HCT116 (cell line): ENCODE data around the gene CTIF. TPM values are rescaled to one million over a fixed set of nuclear protein-coding genes. Genes with fewer than 3 reads are reported as not detected.

Experiments
- ATAC-seq: fragments of 200-7000 bp; cut with Tn5 transposase; 2 replicates; pipeline ENCODE4 v1.9.1; 2020; ENCODE audit warnings: mild to moderate bottlenecking, moderate library complexity
- BruUV-seq: library from RNA; stranded (reverse); fragments of 400-500 nt; replicated peaks from 2 replicates; lab custom pipeline; 2021; lab: Mats Ljungman, UMichigan
- CTCF ChIA-PET: fragments of 300-600 bp; sonication (Branson Sonifier 250); formaldehyde crosslinking; loops from one replicate; lab custom pipeline; 2021; ENCODE audit warnings: antibody characterized with exemption; lab: Charles Lee
- POLR2A ChIA-PET: fragments of 300-600, 350-600 bp; sonication (Branson Sonifier 250); formaldehyde crosslinking; loops from one replicate; lab custom pipeline; 2021; ENCODE audit warnings: antibody characterized with exemption; lab: Charles Lee
- RAD21 ChIA-PET, 2 experiments: fragments of 300-600 bp; sonication (Branson Sonifier 250); formaldehyde crosslinking; loops; one replicate each; lab custom pipeline; 2023; ENCODE audit warnings: low total read pairs in 2 of 2; ENCODE audit not compliant: uncharacterized antibody in 2 of 2, unreplicated experiment in 2 of 2, low non-redundant PET in 1 of 2; lab: Charles Lee
- DNase-seq: peaks from one replicate; pipeline ENCODE4 v3.0.0-alpha.2; 2010; ENCODE audit warnings: low read depth, low spot score
- H2AFZ ChIP-seq: fragments of 200-600 bp; shearing (Covaris generic), sonication (generic); 2 replicates; pipeline ENCODE4 v1.6.1; 2017; ENCODE audit warnings: low read depth, mixed run types, mixed read lengths, antibody characterized with exemption, low read length; ENCODE audit not compliant: poor library complexity, severe bottlenecking
- H3K27ac ChIP-seq: 2 replicates; pipeline ENCODE4 v1.5.1; 2012; ENCODE audit warnings: low read depth, low read length
- H3K27me3 ChIP-seq: fragments of 200-600 bp; sonication (generic); 2 replicates; pipeline ENCODE4 v1.6.1; 2016; ENCODE audit warnings: mixed run types, low read length, mixed read lengths; ENCODE audit not compliant: insufficient read depth
- H3K36me3 ChIP-seq, 2 experiments: fragments of 200-500 bp in 1 of 2; fragments of 200-600 bp in 1 of 2; sonication (Bioruptor generic) in 1 of 2; sonication (generic) in 1 of 2; 2 replicates each; pipeline versions ENCODE4 v1.5.1 to v1.6.1; 2014 to 2016; ENCODE audit warnings: low read length in 2 of 2, inconsistent platforms in 1 of 2, mixed read lengths in 1 of 2, mixed run types in 1 of 2; ENCODE audit not compliant: insufficient read depth in 2 of 2, control insufficient read depth in 1 of 2
- H3K4me1 ChIP-seq, 2 experiments: fragments of 200-600 bp in 1 of 2; sonication (generic) in 1 of 2; 2 replicates each; pipeline versions ENCODE4 v1.5.1 to v1.6.1; 2012 to 2017; ENCODE audit warnings: low read length in 2 of 2, inconsistent platforms in 1 of 2, mild to moderate bottlenecking in 1 of 2, mixed read lengths in 1 of 2, mixed run types in 1 of 2, moderate library complexity in 1 of 2; ENCODE audit not compliant: insufficient read depth in 2 of 2, control insufficient read depth in 1 of 2
- H3K4me2 ChIP-seq: fragments of 200-600 bp; sonication (generic); 2 replicates; pipeline ENCODE4 v1.6.1; 2017; ENCODE audit warnings: mixed run types, low read length, mixed read lengths
- H3K4me3 ChIP-seq, 2 experiments: fragments of 200-600 bp in 1 of 2; sonication (generic) in 1 of 2; replicated peaks in 1 of 2; 2 replicates each; pipeline ENCODE4 v1.5.1; 2011 to 2016; ENCODE audit warnings: low read length in 2 of 2, control low read depth in 1 of 2, low read depth in 1 of 2, mild to moderate bottlenecking in 1 of 2, mixed read lengths in 1 of 2, mixed run types in 1 of 2
- H3K79me2 ChIP-seq: fragments of 200-600 bp; sonication (generic); 2 replicates; pipeline ENCODE4 v1.6.1; 2017; ENCODE audit warnings: mild to moderate bottlenecking, mixed run types, low read length, moderate library complexity, mixed read lengths; ENCODE audit not compliant: insufficient read depth
- H3K9ac ChIP-seq: fragments of 200-600 bp; sonication (generic); 2 replicates; pipeline ENCODE4 v1.6.1; 2016; ENCODE audit warnings: low read length, mixed read lengths
- H3K9me2 ChIP-seq: fragments of 200-600 bp; sonication (generic), shearing (Covaris generic); 2 replicates; pipeline ENCODE4 v1.6.1; 2017; ENCODE audit warnings: mixed run types, mild to moderate bottlenecking, moderate library complexity; ENCODE audit not compliant: insufficient read depth
- H3K9me3 ChIP-seq, 2 experiments: fragments of 200-500 bp in 1 of 2; fragments of 200-600 bp in 1 of 2; sonication (Bioruptor generic) in 1 of 2; sonication (generic) in 1 of 2; 2 replicates each; pipeline ENCODE4 v1.6.1; 2014 to 2017; ENCODE audit warnings: low read length in 2 of 2, mixed read lengths in 2 of 2, inconsistent platforms in 1 of 2, low read depth in 1 of 2, mild to moderate bottlenecking in 1 of 2, mixed run types in 1 of 2, moderate library complexity in 1 of 2; ENCODE audit not compliant: control insufficient read depth in 1 of 2, insufficient read depth in 1 of 2
- H4K20me1 ChIP-seq: fragments of 200-600 bp; sonication (generic), shearing (Covaris generic); 2 replicates; pipeline ENCODE4 v1.6.1; 2017; ENCODE audit warnings: mixed run types, mild to moderate bottlenecking, moderate library complexity; ENCODE audit not compliant: insufficient read depth
- CBX3 ChIP-seq: IDR thresholded peaks from 2 replicates; pipeline ENCODE4 v1.6.1; 2012; ENCODE audit warnings: low read depth
- CEBPB ChIP-seq: IDR thresholded peaks from 2 replicates; pipeline ENCODE4 v1.6.1; 2012; ENCODE audit warnings: low read depth
- EGR1 ChIP-seq: IDR thresholded peaks from 2 replicates; pipeline ENCODE4 v1.6.1; 2012; ENCODE audit warnings: low read depth
- EZH2phosphoT487 ChIP-seq: fragments of 200-600 bp; IDR thresholded peaks from 2 replicates; pipeline ENCODE4 v1.6.1; 2018; ENCODE audit warnings: antibody characterized with exemption, borderline replicate concordance
- RAD21 ChIP-seq: IDR thresholded peaks from 2 replicates; pipeline ENCODE4 v1.6.1; 2012; ENCODE audit warnings: low read depth, mild to moderate bottlenecking
- SIN3A ChIP-seq: IDR thresholded peaks from 2 replicates; pipeline ENCODE4 v1.6.1; 2012; ENCODE audit warnings: low read depth
- TCF7L2 ChIP-seq: IDR thresholded peaks from 2 replicates; pipeline ENCODE4 v1.7.0; 2011; ENCODE audit warnings: borderline replicate concordance, inconsistent platforms; ENCODE audit not compliant: insufficient read depth, insufficient read length; ENCODE audit errors: extremely low read depth
- intact Hi-C: fragments of 100-400 bp; cut with micrococcal nuclease; formaldehyde crosslinking; loops from 2 replicates; pipeline ENCODE4 v1.10.0; 2022
- total RNA-seq: library from RNA; stranded (reverse); gene quantifications from one replicate; pipeline ENCODE4 v1.2.1, GENCODE V29; 2021; ENCODE audit not compliant: unreplicated experiment
- TF ChIP-seq, protein P1 (sequence below), 3 experiments: fragments of 200-600 bp in 1 of 3; sonication (generic) in 1 of 3; IDR thresholded peaks in 2 of 3; conservative IDR thresholded peaks in 1 of 3; 2 replicates each; pipeline ENCODE4 v1.5.1; 2012 to 2017; ENCODE audit warnings: low read depth in 2 of 3, low read length in 2 of 3, antibody characterized with exemption in 1 of 3, borderline replicate concordance in 1 of 3, control low read depth in 1 of 3, mild to moderate bottlenecking in 1 of 3, mixed read lengths in 1 of 3, mixed run types in 1 of 3, moderate library complexity in 1 of 3; ENCODE audit not compliant: insufficient read depth in 1 of 3

CTIF gene
- total RNA-seq, 1 experiment from 2014 or later: 19.7 TPM

DNA sequence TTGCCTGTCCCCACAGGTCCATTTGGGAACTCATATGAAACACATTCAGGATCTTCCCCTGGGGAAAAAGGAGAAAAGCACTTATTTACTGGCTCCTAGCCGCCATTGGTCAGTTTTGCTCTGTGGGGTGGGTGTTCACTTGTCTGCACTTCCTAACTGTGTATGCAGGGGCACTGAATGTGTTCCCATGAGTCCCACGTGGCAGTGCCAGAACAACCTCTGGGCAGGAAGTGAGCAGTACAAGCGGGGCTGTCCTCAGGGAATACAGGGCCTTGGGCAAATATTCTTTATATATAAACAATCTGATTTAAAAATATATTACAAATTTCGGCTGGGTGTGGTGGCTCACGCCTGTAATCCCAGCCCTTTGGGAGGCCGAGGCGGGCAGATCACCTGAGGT, 21.8 kb upstream of the CTIF start:
- RAD21 ChIA-PET: no interaction called here

DNA sequence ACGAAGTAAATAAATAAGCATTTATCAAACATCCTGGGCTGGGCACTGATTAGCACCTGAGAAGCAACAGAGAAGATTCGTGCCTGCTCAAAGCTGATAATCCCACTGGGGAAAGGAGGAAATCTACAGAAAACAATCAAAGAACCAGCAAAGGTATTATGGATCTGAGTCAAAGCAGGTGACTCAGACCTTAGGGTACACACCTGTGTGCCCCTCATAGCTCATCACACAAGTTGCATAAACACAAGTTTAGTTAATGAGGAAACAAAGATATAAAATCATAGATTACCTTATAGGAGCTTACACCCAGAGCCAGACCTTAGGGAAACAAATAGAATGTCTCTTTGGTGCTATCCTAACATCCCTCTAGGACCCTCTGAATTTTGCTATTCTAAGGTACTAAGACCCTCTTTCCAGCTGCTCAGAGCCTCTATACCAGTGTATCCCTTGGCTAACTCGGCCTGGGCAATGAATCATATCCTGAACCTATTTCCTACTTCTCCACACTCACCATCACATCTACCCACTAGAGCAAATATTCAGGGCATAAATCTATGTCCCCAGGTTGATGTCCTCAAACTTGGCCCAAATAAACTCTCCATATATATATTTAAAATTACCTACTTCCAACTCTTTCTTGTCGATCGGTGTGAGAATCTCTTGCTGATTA, 19.3 kb upstream of the CTIF start:
- H3K4me2 ChIP-seq: no peak overlapping the region
- no peak for ATAC-seq

More for the DNA sequence above, 21.8 kb upstream of the CTIF start:
- DNase-seq (no peak), ATAC-seq (no peak)
- no peaks in the 10 kb centered on the region for H3K27me3 ChIP-seq
- ChIA-PET CTCF (no interaction called here), POLR2A (no interaction called here)
- H2AFZ ChIP-seq: no peak overlapping the region
- no peaks in the 10 kb centered on the region for H4K20me1 ChIP-seq
- TF ChIP-seq EGR1: no peak
- no peak for TF ChIP-seq SIN3A
- H3K4me2 ChIP-seq: no peak overlapping the region
- H3K4me1 ChIP-seq: no peaks in the 10 kb centered on the region
- no peaks in the 10 kb centered on the region for H3K79me2 ChIP-seq
- no peak overlapping the region for H3K9ac ChIP-seq
- intact Hi-C loops: no loop called here
- no peaks in the 10 kb centered on the region for H3K9me2 ChIP-seq
- H3K27ac ChIP-seq: no peak overlapping the region
- BruUV-seq: no TSS peak
- no peaks in the 10 kb centered on the region for H3K9me3 ChIP-seq
- H3K4me3 ChIP-seq: no peak overlapping the region
- H3K36me3 ChIP-seq: no peaks in the 10 kb centered on the region

More for the DNA sequence above, 19.3 kb upstream of the CTIF start:
- H3K36me3 ChIP-seq: no peaks in the 10 kb centered on the region
- no peaks in the 10 kb centered on the region for H3K4me1 ChIP-seq
- CTCF ChIA-PET: no interaction called here
- no TSS peak for BruUV-seq
- no peaks in the 10 kb centered on the region for H4K20me1 ChIP-seq
- H3K9ac ChIP-seq: no peak overlapping the region
- H3K27me3 ChIP-seq: no peaks in the 10 kb centered on the region
- intact Hi-C loops: no loop called here
- no peak for DNase-seq
- RAD21 ChIA-PET: no interaction called here
- no peak for TF ChIP-seq CBX3
- no peak for TF ChIP-seq CEBPB
- TF ChIP-seq, protein P1, sequence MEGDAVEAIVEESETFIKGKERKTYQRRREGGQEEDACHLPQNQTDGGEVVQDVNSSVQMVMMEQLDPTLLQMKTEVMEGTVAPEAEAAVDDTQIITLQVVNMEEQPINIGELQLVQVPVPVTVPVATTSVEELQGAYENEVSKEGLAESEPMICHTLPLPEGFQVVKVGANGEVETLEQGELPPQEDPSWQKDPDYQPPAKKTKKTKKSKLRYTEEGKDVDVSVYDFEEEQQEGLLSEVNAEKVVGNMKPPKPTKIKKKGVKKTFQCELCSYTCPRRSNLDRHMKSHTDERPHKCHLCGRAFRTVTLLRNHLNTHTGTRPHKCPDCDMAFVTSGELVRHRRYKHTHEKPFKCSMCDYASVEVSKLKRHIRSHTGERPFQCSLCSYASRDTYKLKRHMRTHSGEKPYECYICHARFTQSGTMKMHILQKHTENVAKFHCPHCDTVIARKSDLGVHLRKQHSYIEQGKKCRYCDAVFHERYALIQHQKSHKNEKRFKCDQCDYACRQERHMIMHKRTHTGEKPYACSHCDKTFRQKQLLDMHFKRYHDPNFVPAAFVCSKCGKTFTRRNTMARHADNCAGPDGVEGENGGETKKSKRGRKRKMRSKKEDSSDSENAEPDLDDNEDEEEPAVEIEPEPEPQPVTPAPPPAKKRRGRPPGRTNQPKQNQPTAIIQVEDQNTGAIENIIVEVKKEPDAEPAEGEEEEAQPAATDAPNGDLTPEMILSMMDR (IDR thresholded peaks at IDR 0.05 in 2 of 3, conservative IDR thresholded peaks at IDR 0.05 in 1 of 3; ENCODE audit: borderline replicate concordance in 1 of 3, insufficient read depth in 1 of 3, low read depth in 2 of 3, low read length in 2 of 3): no peak
- TF ChIP-seq TCF7L2: no peak
- no peak for TF ChIP-seq EZH2phosphoT487
- TF ChIP-seq RAD21: no peak
- no peaks in the 10 kb centered on the region for H3K79me2 ChIP-seq
- H3K4me3 ChIP-seq: no peak overlapping the region
- H2AFZ ChIP-seq: no peak overlapping the region
- POLR2A ChIA-PET: no interaction called here
- H3K9me2 ChIP-seq: no peaks in the 10 kb centered on the region
- H3K27ac ChIP-seq: no peak overlapping the region
- H3K9me3 ChIP-seq: no peaks in the 10 kb centered on the region
